Measurements from ENCODE around the gene UBE2G1.
"Not testable (repeated sequence)": the region's sequence is repeated elsewhere in the genome, so short reads cannot be mapped to it uniquely, and the experiment has no call there.

Gene UBE2G1

GRCh38 chr17:4375039-4375748 lies 8.7 kb upstream of the UBE2G1 start:
- no peak for DNase-seq (ENCODE audit: low spot score)

GRCh38 chr17:4369557-4370230 lies 3.2 kb upstream of the UBE2G1 start:
- no peak for DNase-seq (ENCODE audit: low spot score)

- DNase-seq (ENCODE audit: low spot score) = no peak
These were observed 1.9 kb upstream of the UBE2G1 start for GRCh38 chr17:4368341-4368740.

- not testable (repeated sequence) for DNase-seq (ENCODE audit: low spot score)
These were observed 702 bp upstream of the UBE2G1 start for GRCh38 chr17:4367177-4367576.

- peak; percentile 43 for DNase-seq (ENCODE audit: low spot score)
These were observed 698 bp downstream of the UBE2G1 start for GRCh38 chr17:4365628-4366326.

GRCh38 chr17:4365103-4365627 lies 1.3 kb downstream of the UBE2G1 start:
- peak; percentile 80 for DNase-seq (ENCODE audit: low spot score)

- no peak for DNase-seq (ENCODE audit: low spot score)
These were observed 1.8 kb downstream of the UBE2G1 start for GRCh38 chr17:4364622-4365041.

GRCh38 chr17:4362141-4362540 lies 4.3 kb downstream of the UBE2G1 start:
- DNase-seq (ENCODE audit: low spot score) = no peak

- DNase-seq (ENCODE audit: low spot score) = no peak
These were observed 8.3 kb downstream of the UBE2G1 start for GRCh38 chr17:4358154-4358553.

- no peak for DNase-seq (ENCODE audit: low spot score)
These were observed 8.8 kb downstream of the UBE2G1 start for GRCh38 chr17:4357671-4358070.

- no peak for DNase-seq (ENCODE audit: low spot score)
These were observed 9.3 kb downstream of the UBE2G1 start for GRCh38 chr17:4357030-4357628.

- DNase-seq (ENCODE audit: low spot score) = no peak
These were observed 11.5 kb downstream of the UBE2G1 start for GRCh38 chr17:4354862-4355514.

GRCh38 chr17:4354206-4354605 lies 12.3 kb downstream of the UBE2G1 start:
- no peak for DNase-seq (ENCODE audit: low spot score)

GRCh38 chr17:4350214-4350613 lies 16.3 kb downstream of the UBE2G1 start:
- not testable (repeated sequence) for DNase-seq (ENCODE audit: low spot score)

- no peak for DNase-seq (ENCODE audit: low spot score)
These were observed 20.8 kb downstream of the UBE2G1 start for GRCh38 chr17:4345581-4346252.

- no peak for DNase-seq (ENCODE audit: low spot score)
These were observed 21.5 kb downstream of the UBE2G1 start for GRCh38 chr17:4344926-4345325.

GRCh38 chr17:4342535-4342934 lies 23.9 kb downstream of the UBE2G1 start:
- DNase-seq (ENCODE audit: low spot score) = no peak

GRCh38 chr17:4341616-4341977 lies 24.9 kb downstream of the UBE2G1 start:
- DNase-seq (ENCODE audit: low spot score) = no peak

- no peak for DNase-seq (ENCODE audit: low spot score)
These were observed 25.4 kb downstream of the UBE2G1 start for GRCh38 chr17:4340914-4341615.

- DNase-seq (ENCODE audit: low spot score) = no peak
These were observed 31.5 kb downstream of the UBE2G1 start for GRCh38 chr17:4334776-4335584.
